B cell (primary cell): ENCODE measurements around the gene POU2F2.

ENCODE experiments used
- CTCF ChIP-seq: fragments of 200-600 bp; IDR thresholded peaks from one replicate; pipeline ENCODE4 v1.8.0; 2022; ENCODE audit warnings: antibody characterized with exemption, mild to moderate bottlenecking
- EZH2 ChIP-seq: IDR thresholded peaks from 2 replicates; pipeline ENCODE4 v1.6.1; 2012; ENCODE audit warnings: borderline replicate concordance, low read depth, mild to moderate bottlenecking, moderate library complexity, low read length; ENCODE audit not compliant: insufficient read depth, poor library complexity, severe bottlenecking

- TF ChIP-seq CTCF (no peak), EZH2 (no peak)
These were observed 20.9 kb downstream of the POU2F2 start for GRCh38 chr19:42111384-42111783.
